GM19455 (cell line): ENCODE measurements around the gene DAND5.

ENCODE experiments used
- ATAC-seq: cut with Tn5 transposase; IDR thresholded peaks from one replicate; pipeline ENCODE4 v1.9.1; 2021; ENCODE audit not compliant: unreplicated experiment

DAND5 gene

DNA sequence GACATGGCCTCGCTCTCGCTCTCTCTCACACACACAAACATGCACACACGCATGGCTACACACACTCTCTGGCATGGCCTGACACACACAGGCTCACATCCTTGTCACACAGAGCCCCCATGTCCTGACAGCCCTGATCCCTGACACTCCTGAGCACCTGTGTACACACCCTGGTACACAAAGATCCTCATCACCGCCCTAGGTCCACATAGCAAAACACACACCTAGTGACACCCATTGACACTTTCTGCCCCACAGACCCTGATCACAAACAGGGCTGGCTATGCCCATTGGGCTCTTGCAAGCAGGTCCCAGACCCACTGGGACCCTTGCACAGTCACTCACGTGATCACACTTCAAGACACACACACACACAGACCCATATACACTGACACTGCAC, 21.9 kb downstream of the DAND5 start:
- no peak for ATAC-seq

DNA sequence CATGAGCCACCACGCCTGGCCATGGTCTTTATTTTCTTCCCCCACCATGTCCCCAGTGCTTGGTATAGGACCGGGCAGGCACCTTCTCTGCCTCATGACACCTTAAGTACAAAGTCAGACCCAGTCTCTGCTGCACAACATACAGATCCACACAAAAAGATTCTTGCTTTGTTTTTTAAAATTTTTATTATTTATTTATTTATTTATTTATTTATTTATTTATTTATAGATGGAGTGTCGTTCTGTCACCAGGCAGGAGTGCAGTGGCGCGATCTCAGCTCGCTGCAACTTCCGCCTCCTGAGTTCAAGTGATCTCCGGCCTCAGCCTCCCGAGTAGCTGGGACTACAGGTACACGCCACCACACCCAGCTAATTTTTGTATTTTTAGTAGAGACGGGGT, 23.4 kb downstream of the DAND5 start:
- ATAC-seq: no peak

DNA sequence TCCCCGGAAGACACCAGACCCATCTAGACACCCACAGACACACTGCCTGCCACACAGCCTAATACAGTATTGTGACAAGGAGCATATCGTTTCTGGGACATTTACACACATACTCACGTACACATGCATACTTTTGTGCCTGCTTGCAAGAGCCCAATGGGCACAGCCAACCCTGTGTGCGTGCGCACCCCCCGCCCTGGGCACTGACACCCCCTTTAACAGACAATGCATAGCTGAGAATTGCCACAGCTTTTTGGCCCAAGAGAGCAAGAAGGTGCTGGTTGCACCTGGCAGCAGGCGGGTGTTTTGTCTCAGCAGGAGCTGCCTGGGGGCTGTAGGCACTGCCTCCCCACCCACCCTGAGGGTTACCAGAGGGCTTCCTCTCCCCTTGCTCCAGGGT, 24.2 kb downstream of the DAND5 start:
- no peak for ATAC-seq

DNA sequence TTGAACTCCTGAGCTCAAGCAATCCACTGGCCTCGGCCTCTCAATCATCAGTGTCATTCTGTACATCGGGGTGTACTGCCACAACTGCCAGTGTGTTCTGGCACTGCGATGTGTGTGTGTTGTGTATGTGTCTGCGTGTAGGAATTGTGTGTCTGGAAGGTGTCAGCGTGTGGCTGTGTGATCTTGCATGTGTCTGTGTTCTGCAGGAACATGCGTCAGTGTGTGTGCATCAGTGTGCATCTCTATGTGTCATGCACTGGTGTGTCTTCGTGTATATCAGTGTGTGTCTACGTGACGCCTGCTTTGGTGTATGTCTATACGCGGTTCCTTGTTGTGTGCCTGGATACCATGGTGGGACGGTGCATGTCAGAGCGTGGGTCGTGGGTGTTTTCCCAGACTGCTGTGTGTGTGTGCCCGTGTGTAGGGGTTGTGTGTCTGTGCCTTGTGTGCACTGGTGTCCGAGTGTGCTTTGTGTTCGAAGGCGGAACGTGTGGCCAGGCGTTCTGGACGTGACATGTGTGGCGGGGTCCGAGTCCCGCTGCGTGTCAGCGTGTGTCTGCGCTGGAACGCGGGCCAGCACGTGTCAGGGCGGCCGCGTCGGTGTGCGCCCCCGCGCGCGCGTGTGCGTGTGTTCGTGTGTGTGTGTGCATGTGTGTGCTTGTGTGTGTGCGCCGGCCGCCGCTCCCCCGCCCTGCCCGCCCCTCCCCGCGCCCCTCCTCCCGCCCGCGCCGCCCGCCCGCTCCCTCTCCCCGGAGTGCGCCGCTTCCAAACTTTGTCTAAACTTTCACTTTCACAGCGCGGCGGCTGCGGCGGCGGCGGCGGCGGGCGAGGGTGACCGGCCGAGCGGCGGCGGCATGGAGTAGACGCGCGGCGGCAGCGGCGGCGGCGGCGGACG, 25.6 kb downstream of the DAND5 start, which contains the start of gene NFIX:
NFIX (plus strand) TSS at position 775 of the 895 bp plus-strand sequence. CDS start 363 bp downstream, outside the sequence.
- ATAC-seq: no peak

DNA sequence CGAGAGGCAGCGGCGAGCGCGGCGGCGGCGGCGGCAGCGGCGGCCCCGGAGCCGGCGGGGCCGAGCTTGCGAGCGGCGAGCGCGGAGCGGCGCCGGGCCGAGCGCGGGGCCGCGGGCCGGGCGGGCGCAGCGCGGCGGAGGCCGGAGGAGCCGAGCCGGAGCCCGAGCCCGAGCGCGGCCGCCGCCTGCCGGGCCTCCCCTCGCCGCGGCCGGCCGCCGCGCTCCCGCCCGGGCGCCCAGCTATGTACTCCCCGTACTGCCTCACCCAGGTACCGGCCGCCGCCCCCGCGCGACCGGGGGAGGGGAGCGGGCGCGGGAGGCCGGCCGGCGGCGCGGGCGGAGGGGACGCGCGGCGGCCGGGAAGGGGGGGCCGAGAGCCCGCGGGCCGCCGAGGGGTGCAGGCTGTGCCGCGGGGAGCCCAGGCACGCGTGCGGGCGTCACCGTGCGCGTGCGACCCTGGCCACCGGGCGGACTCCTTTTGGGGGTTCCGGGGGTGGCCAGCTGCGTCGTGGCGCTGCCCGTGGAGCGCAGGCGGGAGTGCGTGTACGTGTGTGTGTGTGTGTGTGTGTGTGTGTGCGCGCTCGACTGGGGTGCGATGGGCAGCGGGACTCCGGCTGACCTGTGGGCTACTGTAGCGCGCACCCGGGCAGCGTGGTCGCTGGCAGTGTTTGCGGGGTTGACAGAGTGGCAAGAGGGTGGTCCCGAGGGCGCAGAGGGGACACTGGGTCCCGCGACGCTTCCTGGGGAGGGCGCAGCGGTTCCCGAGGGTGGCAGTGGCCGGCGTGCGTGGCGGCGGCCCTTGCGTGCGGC, 26.4 kb downstream of the DAND5 start:
- ATAC-seq: no peak

DNA sequence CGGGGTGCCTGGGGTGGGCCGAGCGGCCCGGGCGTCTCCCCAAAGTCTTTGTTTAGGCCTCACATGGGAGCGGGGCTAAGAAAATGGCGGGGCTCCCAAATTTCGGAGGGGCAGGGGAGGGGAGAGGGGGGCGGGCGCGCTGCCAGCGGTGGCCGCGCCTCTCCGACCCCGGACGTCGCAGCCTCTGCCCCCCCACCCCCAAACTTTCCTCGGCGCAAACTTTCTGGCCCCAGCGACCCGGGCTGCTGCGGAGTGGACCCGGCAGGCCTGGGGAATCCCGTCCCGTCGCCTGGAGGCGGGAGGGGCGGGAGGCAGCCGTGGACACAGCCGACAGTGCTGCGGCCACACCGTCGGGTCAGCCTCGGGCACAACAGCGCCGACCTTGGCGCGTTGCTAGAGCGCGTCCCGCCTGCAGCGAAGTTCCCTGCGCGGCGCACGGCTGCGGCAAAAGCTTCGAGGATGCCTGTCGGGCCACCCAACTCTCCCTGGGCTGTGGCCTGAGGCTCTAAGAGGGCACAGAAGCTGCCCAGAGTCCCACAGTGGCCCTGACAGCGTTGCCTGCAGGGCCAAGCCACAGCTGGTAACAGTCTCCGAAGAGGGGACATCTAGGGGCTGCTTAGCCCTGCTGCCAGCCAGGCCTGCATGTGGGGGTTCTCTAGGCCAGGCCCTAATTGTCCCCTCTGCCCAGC, 27.2 kb downstream of the DAND5 start:
- no peak for ATAC-seq

DNA sequence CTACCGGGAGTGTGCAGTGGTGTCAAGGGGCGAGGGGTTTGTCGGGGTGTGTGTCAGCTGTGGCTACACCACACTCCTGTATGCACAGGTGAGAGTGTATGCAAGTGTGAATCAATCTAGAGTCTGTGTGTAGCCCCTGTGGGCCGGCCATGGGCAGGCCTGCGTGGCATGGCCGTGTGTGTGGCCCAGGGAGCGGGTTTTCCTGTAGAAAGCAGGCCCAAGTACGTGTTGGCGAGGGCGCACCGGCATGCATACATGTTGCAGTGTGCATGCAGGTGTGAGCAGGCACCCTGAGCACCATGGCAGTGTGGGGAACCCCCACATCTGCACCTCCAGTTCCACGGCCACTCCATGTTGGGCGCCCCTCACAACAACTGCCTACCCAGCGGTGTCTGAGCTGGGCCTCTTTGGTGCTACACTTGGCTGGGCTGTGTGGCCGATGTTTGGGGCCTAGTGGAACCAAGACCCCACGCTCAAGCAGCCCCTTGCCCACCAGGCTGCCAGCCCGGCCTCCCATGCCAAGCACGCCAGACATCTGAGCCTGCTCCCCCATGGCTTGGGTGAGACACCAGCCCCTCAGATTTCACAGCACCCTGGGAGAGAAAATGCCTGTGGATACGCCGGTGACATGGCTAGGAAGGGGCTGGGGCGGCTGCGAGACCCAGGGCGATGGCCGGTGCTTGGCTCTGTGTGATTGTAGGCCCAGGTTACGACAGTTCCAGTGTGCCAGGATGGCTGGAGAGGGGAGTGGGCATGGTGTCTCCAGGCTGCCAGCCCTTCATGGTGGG, 28.0 kb downstream of the DAND5 start:
- ATAC-seq: no peak

DNA sequence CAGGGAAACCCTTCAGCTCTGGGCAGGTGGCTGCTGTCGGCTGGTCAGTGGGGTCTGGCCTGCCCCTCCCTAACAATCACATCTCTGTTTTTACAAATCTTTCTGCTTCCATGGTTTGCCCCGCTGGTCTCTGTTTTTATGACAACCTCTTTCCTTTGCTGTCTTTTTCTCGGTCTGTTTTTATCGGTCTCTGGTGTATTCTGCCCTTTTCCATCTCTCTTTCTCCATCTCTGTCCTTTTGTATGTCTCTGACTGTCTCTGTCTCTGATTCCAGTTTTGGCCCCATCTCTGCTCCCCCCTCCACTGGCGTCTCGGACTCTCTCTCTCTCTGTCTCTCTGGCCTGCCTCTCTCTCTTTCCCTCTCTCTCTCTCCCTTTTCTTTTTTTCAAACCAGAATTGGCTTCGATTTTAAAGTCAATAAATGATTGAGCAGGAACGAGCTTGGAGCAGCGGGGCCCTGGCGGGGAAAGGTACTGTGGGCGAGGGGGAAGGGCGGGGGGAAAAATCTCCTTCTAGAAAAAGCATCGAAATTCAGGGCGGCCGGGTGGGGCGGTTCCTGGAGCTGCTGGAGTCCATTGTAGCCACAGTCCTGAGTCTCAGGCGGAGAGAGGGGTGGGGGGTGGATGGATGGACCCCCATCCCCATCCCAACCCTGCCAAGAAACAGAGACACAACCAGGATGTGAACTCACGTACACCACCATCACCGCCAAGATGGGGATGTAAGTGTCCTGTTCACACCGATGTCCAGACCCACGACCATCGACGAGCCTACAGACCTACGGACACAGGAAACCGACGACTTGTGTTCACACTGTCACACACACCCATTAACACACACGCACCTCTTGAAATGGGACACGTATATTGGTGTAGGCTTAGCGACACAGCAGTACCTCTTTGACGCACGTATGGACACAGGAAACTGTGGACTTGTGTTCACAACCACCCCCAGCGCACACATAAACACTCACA, 28.9 kb downstream of the DAND5 start:
- ATAC-seq: no peak

DNA sequence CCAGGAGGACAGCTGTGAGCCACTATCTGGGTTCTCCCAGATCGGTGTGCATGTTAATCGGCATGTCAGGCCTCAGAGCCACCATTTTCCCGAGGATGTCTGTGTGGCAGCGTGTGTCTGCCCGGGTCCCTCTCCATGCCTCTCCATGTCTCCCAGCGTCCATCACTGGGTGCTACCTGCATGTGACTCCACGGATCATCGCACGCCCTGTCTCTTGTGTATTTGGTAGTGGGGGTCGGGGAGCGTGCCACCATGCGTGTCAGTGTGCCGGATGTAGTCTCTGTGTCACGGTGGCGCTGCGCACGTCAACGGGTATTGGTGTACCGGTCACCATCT, 31.8 kb downstream of the DAND5 start:
- no peak for ATAC-seq

DNA sequence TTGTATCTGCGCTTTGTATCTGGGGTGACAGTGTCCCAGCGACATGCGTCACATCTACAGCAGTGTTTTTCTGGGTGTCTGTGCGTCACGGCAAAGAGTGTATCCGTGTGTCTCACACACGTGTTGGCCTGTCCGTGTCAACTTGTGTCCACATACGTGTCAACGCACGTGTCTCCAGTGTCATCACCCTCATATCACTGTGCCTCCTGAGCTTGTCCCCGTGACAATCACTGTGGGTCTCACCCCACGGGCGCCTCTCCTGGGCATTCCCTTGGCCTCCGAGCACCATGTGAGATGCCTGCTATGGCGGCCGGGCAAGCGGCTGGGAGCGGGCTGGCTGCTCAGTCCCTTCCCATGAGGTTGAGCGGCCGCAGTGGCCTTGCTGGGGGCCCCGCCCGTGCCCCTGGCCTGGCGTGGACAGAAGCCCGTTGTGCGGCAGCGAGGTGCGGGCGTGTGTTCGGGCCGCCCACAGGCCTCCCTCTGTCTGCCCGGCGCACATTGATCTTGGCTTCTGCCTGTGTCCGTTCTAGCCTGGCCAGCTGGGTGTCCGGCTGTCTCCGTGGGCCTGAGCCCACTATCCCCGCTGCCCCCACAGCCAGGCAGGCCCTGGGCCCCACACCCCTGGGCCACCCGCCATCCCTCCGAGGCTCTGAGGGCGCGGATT, 32.3 kb downstream of the DAND5 start:
- no peak for ATAC-seq

DNA sequence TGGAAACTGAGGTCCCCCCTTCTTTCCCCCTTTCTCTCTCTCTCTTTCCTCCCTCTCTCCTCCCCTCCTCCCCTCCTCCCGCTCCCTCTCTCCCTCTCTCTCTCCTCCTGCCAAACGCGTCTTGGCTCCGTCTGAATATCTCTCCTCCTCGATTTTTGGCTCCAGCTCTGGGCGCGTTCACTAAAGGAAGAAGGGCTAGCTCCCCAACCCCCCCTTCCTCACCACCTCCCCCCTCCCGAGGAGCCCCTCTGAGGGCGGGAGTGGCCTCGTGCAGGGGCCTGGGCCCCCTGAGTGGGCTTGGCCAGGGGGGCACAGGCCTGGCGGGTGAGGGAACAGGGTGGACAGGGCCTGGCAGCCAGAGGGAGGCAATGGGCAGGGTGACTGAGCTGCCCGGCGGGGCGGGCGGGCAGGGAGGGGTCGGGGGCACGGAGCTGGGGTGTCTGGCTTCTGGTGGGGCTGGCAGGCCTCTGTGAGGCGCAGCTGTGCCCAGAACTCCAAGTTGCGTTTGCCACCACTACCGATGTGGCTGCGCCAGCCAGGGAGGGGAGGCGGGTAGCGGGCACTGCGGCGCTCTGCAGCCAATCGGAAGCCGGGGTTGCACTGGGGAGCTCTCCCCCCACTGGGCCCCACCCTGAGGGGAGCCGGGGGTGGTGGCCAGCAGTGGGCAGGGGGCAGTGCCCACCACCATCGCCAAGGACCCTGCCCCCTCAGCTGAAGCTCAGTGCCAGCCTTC, 33.0 kb downstream of the DAND5 start:
- ATAC-seq: no peak

DNA sequence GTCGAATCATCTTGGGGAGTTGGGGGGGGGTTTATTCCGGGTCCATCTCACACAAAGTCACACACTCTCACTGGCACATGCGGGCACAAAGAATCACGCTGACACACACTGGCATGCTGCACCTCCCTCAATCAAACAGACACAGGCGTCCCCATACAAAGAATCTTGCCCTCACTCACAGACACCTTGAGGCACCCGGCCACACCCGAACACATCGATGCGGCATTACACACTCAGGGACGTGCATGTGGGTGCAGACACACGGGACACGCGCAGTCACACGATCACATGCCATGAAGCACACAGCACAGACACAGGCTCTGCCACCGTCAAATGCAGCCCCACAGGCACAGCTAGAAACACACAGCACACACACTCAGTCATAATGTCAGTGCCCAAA, 33.7 kb downstream of the DAND5 start:
- no peak for ATAC-seq

DNA sequence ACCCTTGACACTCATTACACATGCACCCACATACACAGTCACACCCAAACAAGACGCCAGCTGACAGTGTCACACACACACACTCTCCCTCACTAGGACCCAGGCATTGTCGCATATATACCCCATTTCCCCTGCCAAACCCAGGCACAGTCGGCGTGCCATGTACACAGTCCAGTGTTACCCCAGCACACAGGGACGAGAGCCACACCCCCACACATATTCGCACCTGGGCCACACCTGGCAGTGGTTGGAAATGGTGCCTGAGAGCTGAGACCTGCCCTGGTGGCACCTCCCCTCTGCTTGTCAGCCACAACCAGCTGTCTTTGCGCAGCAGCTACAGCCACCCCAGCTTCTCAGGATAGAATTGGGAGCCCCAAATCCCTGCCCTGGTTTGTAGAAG, 34.9 kb downstream of the DAND5 start:
- no peak for ATAC-seq

DNA sequence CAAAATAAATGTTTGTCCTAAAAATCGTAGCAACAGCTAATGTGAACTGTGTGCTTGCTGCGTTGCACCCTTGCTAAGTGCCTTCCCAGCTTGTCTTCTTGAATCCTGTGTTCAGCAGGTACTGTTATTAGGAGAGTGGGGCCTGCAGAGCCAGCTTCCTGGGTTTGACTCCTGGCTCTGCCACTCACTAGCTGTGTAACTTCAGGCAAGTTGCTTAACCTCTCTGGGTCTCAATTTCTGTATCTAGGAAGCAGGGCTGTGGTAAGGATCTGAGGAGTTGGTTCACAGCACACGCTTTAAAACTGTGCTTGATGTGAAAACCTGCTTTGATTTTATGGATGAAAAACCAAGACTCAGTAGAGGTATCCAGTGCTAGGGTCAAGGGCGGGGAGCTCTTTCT, 35.9 kb downstream of the DAND5 start:
- ATAC-seq: no peak

DNA sequence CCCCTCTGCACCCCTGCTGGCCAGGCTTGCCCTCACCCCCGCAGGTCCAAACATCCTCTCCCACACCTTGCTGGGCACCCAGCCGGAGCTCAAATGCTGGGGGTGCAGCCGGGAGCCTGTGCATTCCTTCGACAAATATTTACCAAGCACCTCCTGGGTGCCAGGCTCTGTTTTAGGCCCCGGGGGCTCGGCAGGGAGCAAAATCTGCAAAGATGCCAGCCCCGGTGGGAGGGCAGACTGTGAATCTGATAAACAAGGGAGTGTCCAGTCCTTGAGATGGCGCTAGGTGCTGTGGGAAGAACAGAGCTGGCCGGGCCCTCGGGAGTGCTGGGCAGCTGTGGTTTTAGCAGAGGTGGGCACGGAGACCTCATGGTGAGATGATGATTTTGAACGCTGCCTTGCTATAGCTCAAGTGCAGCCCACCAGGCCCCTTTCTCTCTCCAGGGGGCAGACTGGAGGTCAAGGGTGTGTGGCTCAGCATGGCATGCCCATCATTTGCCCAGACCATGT, 36.5 kb downstream of the DAND5 start:
- no peak for ATAC-seq

DNA sequence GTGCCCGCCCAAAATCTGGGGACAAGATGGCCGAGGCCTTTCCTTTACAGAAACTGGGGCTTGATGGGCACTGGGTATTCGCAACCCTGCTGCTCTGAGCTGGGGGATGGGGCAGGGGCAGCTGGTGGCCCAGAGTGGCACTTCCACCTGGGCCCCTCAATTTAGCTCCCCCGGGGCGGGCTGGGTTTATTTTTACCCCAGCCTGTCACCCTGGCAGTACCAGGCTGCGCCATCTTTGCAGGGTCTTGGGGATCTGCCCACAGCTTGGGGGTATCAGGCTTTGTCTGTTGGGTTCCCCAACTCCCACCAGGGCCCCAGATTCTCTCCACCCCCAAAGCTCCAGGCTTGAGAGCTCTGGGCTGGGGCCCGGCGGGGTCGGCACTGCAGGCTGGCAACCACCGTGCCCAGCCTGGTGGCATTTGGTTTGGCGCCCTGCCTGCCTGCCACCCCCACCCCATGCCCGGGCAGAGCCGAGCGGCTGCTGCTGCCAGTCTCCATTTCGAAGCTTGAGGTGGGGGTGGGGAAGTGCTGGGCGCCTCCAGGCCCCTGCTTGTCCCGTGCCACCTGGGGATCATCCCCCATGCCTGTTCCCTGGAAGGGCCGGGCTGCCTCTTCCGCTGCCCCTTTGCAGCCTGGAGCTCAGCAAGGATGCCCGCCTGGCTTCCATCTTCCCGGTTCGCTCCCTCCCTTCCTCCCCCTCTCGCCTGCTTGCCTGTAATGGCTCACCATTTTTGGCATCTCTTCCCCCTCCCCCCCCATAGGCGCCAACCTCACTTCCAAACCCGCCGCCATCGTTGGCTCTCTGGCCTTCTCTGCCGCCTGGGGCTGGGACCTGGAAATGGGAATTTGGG, 37.3 kb downstream of the DAND5 start:
- no peak for ATAC-seq

DNA sequence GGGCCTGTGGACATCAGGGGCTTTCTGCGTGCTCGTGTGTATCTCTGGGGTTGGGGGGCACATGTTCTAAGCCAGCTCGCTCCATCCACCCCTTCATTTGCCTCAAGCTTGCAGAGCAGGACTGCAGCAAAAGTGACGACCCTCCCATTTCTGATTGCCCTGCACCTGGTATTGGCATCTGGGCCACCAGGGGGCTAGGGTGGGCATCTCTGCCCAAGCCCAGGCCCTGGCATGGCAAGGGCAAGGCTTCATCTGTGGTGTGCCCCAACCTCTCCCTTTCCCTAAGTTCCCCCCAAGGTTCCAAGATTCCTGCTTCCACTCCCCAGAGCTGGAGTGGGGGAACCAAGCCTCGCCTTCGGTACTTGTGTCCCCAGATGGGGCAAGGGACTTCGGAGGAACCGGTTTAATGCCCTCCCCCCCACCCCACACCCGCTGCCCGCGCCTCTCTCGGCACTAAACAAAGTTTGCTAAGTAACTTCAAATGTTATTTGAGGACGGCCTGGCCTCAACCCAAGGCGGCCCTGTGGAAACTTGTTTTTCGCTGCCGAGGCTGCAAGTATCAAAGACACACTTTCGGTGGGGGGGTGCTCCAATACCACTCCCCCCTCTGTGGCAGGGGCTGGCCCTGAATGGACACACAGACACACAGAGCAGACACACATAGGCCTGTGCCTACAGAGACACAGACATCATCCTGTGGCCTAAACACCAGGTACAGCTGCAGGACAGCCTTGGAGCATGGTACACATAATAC, 38.1 kb downstream of the DAND5 start:
- no peak for ATAC-seq
